GM18861 (cell line): ENCODE data around the gene IFNA4.
"Not testable (repeated sequence)": the region's sequence is repeated elsewhere in the genome, so short reads cannot be mapped to it uniquely, and the experiment has no call there.

Experiments
- ATAC-seq: cut with Tn5 transposase; IDR thresholded peaks from one replicate; pipeline ENCODE4 v1.9.1; 2021; ENCODE audit not compliant: unreplicated experiment

IFNA4 gene

GRCh38 chr9:21187487-21187886 is at the start of gene IFNA4:
IFNA4 (minus strand) TSS chr9:21187587; CDS start chr9:21187531, 56 bp downstream.
- ATAC-seq: not testable (repeated sequence)

- ATAC-seq: not testable (repeated sequence)
These were observed 49.0 kb upstream of the IFNA4 start for GRCh38 chr9:21236360-21236714.

- peak; percentile 88 for ATAC-seq
These were observed 48.3 kb upstream of the IFNA4 start for GRCh38 chr9:21235468-21236359.

- no peak for ATAC-seq
These were observed 46.8 kb upstream of the IFNA4 start for GRCh38 chr9:21234153-21234687.

- ATAC-seq: no peak
These were observed 45.9 kb upstream of the IFNA4 start for GRCh38 chr9:21233258-21233657.

- ATAC-seq: no peak
These were observed 40.7 kb upstream of the IFNA4 start, which contains the start of gene IFNA17 for GRCh38 chr9:21228122-21228521. IFNA17 (minus strand) TSS chr9:21228222; CDS start chr9:21228173, 49 bp downstream.

- ATAC-seq: not testable (repeated sequence)
These were observed 29.8 kb upstream of the IFNA4 start, which contains the start of gene IFNA16 for GRCh38 chr9:21217211-21217610. IFNA16 (minus strand) TSS chr9:21217311; CDS start chr9:21217305, 6 bp downstream.

GRCh38 chr9:21213411-21214326 is 26.3 kb upstream of the IFNA4 start:
- peak; percentile 62 for ATAC-seq

GRCh38 chr9:21212160-21212559 is 24.8 kb upstream of the IFNA4 start:
- ATAC-seq: not testable (repeated sequence)

GRCh38 chr9:21210782-21211181 is 23.4 kb upstream of the IFNA4 start:
- ATAC-seq: not testable (repeated sequence)

- ATAC-seq: no peak
These were observed 22.9 kb upstream of the IFNA4 start for GRCh38 chr9:21210311-21210710.

GRCh38 chr9:21207043-21207442 is 19.7 kb upstream of the IFNA4 start, which contains the start of gene IFNA10:
IFNA10 (minus strand) TSS chr9:21207143; CDS start chr9:21207097, 46 bp downstream.
- not testable (repeated sequence) for ATAC-seq

- no peak for ATAC-seq
These were observed 17.8 kb upstream of the IFNA4 start for GRCh38 chr9:21205204-21205603.

GRCh38 chr9:21202105-21202504 is 14.7 kb upstream of the IFNA4 start, which contains the start of gene IFNA7:
IFNA7 (minus strand) TSS chr9:21202205; CDS start chr9:21202165, 40 bp downstream.
- ATAC-seq: not testable (repeated sequence)

- ATAC-seq: peak; percentile 84
These were observed 7.7 kb upstream of the IFNA4 start for GRCh38 chr9:21194867-21195776.

GRCh38 chr9:21182810-21183736 is 4.3 kb downstream of the IFNA4 start:
- ATAC-seq: peak; percentile 80

- ATAC-seq: no peak
These were observed 12.7 kb downstream of the IFNA4 start for GRCh38 chr9:21174671-21175070.

- no peak for ATAC-seq
These were observed 15.2 kb downstream of the IFNA4 start for GRCh38 chr9:21172156-21172555.

GRCh38 chr9:21171351-21171750 is 16.0 kb downstream of the IFNA4 start:
- no peak for ATAC-seq
